Activated CD8-positive, alpha-beta memory T cell treated with anti-CD3 and anti-CD28 coated beads, Interleukin-2, amount 50 U/mL, for 24 hours (primary cell): ENCODE data around the gene PDE6G.
"Not testable (repeated sequence)": the region's sequence is repeated elsewhere in the genome, so short reads cannot be mapped to it uniquely, and the experiment has no call there.

Experiments used
- DNase-seq: peaks from one replicate; pipeline ENCODE4 v3.0.0-alpha.2; 2020; ENCODE audit errors: extremely low read depth

PDE6G gene

GRCh38 chr17:81635431-81635830, 20.9 kb downstream of the PDE6G start:
- DNase-seq: no peak

- no peak for DNase-seq
Measured at GRCh38 chr17:81631482-81631881, 24.9 kb downstream of the PDE6G start.

- DNase-seq: no peak
Measured at GRCh38 chr17:81630274-81630673, 26.1 kb downstream of the PDE6G start.

- no peak for DNase-seq
Measured at GRCh38 chr17:81621494-81622130, 34.7 kb downstream of the PDE6G start.

- DNase-seq: not testable (repeated sequence)
Measured at GRCh38 chr17:81618307-81618706, 38.0 kb downstream of the PDE6G start.

- no peak for DNase-seq
Measured at GRCh38 chr17:81616877-81617276, 39.5 kb downstream of the PDE6G start.

GRCh38 chr17:81615401-81615930, 40.9 kb downstream of the PDE6G start:
- DNase-seq: no peak

- no peak for DNase-seq
Measured at GRCh38 chr17:81612172-81612970, 44.0 kb downstream of the PDE6G start.

GRCh38 chr17:81609541-81610311, 46.6 kb downstream of the PDE6G start:
- no peak for DNase-seq

- DNase-seq: no peak
Measured at GRCh38 chr17:81608605-81609004, 47.7 kb downstream of the PDE6G start.

GRCh38 chr17:81608082-81608481, 48.3 kb downstream of the PDE6G start:
- no peak for DNase-seq

- no peak for DNase-seq
Measured at GRCh38 chr17:81607431-81607830, 48.9 kb downstream of the PDE6G start.

GRCh38 chr17:81603846-81604610, 52.3 kb downstream of the PDE6G start:
- no peak for DNase-seq

- DNase-seq: no peak
Measured at GRCh38 chr17:81601525-81602120, 54.7 kb downstream of the PDE6G start.
